ENCODE results near the gene LSR.

DNA sequence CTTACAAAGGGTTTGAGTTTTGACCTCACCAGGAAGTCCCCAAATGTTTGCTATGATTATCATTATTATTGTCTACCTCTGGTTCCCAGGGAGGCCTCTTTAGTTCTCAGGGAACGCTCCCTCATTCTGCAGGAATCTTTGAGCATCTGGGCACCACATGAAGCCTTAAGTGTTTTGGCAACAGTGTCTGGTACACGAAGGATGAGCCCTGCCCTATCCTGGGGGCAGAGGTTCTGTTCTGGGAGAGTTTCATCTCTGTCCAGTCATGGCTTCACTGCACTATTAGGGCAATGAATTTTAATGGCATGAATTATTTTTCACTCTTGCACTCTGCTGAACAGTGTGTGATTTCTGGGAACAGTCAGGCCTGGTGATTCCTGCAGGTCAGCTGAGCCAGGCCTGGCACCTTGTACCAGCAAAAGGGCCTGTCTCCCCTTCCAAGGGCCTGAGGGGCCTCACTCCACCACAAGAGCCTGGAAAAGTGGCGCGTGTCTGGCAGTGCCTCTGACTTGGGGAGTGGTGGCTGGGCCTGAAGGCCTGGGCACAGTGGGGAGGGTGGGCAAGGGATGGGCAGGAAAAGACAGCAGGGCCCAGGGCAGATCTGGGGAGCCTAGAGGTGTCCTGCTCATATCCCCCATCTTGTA lies 24.8 kb upstream of the LSR start:
- no peak for TF ChIP-seq POLR2AphosphoS5 (IDR thresholded peaks at IDR 0.05; ENCODE audit: low read depth)
- no peak for TF ChIP-seq CTCF (conservative IDR thresholded peaks at IDR 0.05; ENCODE audit: low read depth in 2 of 2)
- TF ChIP-seq EZH2 (IDR thresholded peaks at IDR 0.05; ENCODE audit: low read depth, unreplicated experiment): no peak
- no peak for TF ChIP-seq CREB1 (CRISPR knock-in tag; IDR thresholded peaks at IDR 0.05; ENCODE audit: low read depth)
- no peak for TF ChIP-seq ZNF114 (CRISPR knock-in tag; IDR thresholded peaks at IDR 0.05)
- TF ChIP-seq REST (IDR thresholded peaks at IDR 0.05; ENCODE audit: unreplicated experiment): no peak
- no peak for TF ChIP-seq EZH2phosphoT487 (IDR thresholded peaks at IDR 0.05; ENCODE audit: unreplicated experiment)
